Nucleus accumbens (tissue), 56 donors: ENCODE results near the gene SEPSECS.
"Not testable (repeated sequence)": the region's sequence is repeated elsewhere in the genome, so short reads cannot be mapped to it uniquely, and the experiment has no call there.

Source experiments
- DNase-seq, 56 donors: peaks; one replicate each; lab custom pipeline; 2025; lab: John Stamatoyannopoulos, UW

The SEPSECS gene

GRCh38 chr4:25089051-25089763 is 71.0 kb downstream of the SEPSECS start:
- DNase-seq: peak in 2 of 56 donors; percentile 5 to 8

GRCh38 chr4:25088093-25088952 is 71.9 kb downstream of the SEPSECS start:
- peak in 39 of 56 donors; percentile 2 to 72 (median 41) for DNase-seq

GRCh38 chr4:25085671-25086070 is 74.6 kb downstream of the SEPSECS start:
- DNase-seq: peak in 1 of 56 donors; percentile 6

GRCh38 chr4:25083441-25083840 is 76.8 kb downstream of the SEPSECS start:
- DNase-seq: not testable (repeated sequence)

GRCh38 chr4:25081866-25082471 is 78.3 kb downstream of the SEPSECS start:
- no peak for DNase-seq

- no peak for DNase-seq
Measured at GRCh38 chr4:25080571-25080970, 79.7 kb downstream of the SEPSECS start.

- DNase-seq: no peak
Measured at GRCh38 chr4:25078523-25078922, 81.7 kb downstream of the SEPSECS start.

GRCh38 chr4:25076625-25077398 is 83.4 kb downstream of the SEPSECS start:
- DNase-seq: no peak

GRCh38 chr4:25075851-25076250 is 84.4 kb downstream of the SEPSECS start:
- peak in 8 of 56 donors; percentile 3 to 22 (median 9) for DNase-seq

GRCh38 chr4:25075129-25075528 is 85.1 kb downstream of the SEPSECS start:
- DNase-seq: no peak

GRCh38 chr4:25070545-25070944 is 89.7 kb downstream of the SEPSECS start:
- DNase-seq: no peak
